Body of pancreas (tissue), 4 donors: Measurements from ENCODE around the gene MVB12B.

Source experiments
- POLR2A ChIP-seq, 3 donors: fragments of 450-650 bp; IDR thresholded peaks; one replicate each; pipeline ENCODE4 v1.6.1; 2016; ENCODE audit warnings: antibody characterized with exemption in 3 of 3, mild to moderate bottlenecking in 2 of 3
- TF ChIP-seq, protein P1 (sequence below), 7 experiments: fragments of 450-650 bp in 4 of 7; fragments of 200-600 bp in 3 of 7; sonication (generic) in 3 of 7; IDR thresholded peaks; one replicate each; pipeline ENCODE4 v1.5.1; 2016 to 2019; ENCODE audit warnings: antibody characterized with exemption in 7 of 7

DNA sequence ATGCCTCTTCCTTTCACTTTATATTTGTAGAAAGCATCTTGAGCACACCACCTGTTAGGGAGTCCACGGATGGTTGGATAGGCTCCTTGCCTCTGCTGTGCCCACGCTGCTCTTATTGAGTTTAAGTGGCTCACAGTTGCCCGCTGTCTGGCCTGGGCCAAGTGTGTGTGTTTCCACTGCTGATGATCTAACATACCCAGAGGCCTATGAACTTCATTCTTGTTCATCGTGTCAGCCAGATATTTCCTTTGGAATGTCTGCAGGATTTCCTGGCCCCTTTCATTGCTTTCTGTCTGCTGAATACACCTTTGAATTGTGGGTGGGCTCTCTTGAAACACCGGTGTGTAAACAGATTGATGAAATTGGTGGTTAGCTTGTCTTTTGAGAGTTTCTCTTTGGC, 46.6 kb downstream of the MVB12B start:
- TF ChIP-seq, protein P1, sequence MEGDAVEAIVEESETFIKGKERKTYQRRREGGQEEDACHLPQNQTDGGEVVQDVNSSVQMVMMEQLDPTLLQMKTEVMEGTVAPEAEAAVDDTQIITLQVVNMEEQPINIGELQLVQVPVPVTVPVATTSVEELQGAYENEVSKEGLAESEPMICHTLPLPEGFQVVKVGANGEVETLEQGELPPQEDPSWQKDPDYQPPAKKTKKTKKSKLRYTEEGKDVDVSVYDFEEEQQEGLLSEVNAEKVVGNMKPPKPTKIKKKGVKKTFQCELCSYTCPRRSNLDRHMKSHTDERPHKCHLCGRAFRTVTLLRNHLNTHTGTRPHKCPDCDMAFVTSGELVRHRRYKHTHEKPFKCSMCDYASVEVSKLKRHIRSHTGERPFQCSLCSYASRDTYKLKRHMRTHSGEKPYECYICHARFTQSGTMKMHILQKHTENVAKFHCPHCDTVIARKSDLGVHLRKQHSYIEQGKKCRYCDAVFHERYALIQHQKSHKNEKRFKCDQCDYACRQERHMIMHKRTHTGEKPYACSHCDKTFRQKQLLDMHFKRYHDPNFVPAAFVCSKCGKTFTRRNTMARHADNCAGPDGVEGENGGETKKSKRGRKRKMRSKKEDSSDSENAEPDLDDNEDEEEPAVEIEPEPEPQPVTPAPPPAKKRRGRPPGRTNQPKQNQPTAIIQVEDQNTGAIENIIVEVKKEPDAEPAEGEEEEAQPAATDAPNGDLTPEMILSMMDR (IDR thresholded peaks at IDR 0.05) = no peak
- no peak for TF ChIP-seq POLR2A (IDR thresholded peaks at IDR 0.05)
